ENCODE data around the gene KIF18A. TPM values are rescaled to one million over a fixed set of nuclear protein-coding genes. Genes with fewer than 3 reads are reported as not detected.
"Not testable (repeated sequence)": the region's sequence is repeated elsewhere in the genome, so short reads cannot be mapped to it uniquely, and the experiment has no call there.

KIF18A gene
- total RNA-seq, 1 donor from 2014 or later, result 4.9 TPM

- no peak for TF ChIP-seq CTCF (IDR thresholded peaks at IDR 0.05; ENCODE audit: unreplicated experiment)
- Mint-ChIP-seq H3K27ac (ENCODE audit: unreplicated experiment) (peak overlapping the region; percentile 39), H3K36me3 (ENCODE audit: low read depth, unreplicated experiment) (no peaks in the 10 kb centered on the region), H3K9me3 (ENCODE audit: unreplicated experiment) (no peaks in the 10 kb centered on the region), H3K27me3 (ENCODE audit: unreplicated experiment) (peaks cover 12% of the 10 kb centered on the region), H3K4me1 (ENCODE audit: unreplicated experiment) (peaks cover 20% of the 10 kb centered on the region), H3K4me3 (ENCODE audit: unreplicated experiment) (no peak overlapping the region)
- no peak for DNase-seq (ENCODE audit: low spot score)
Measured at GRCh38 chr11:28105869-28106268, 2.1 kb downstream of the KIF18A start.

GRCh38 chr11:28104984-28105383, 3.0 kb downstream of the KIF18A start:
- no peak for TF ChIP-seq CTCF (IDR thresholded peaks at IDR 0.05; ENCODE audit: unreplicated experiment)
- Mint-ChIP-seq H3K27me3 (ENCODE audit: unreplicated experiment) (peaks cover 12% of the 10 kb centered on the region), H3K27ac (ENCODE audit: unreplicated experiment) (no peak overlapping the region), H3K9me3 (ENCODE audit: unreplicated experiment) (no peaks in the 10 kb centered on the region), H3K36me3 (ENCODE audit: low read depth, unreplicated experiment) (no peaks in the 10 kb centered on the region), H3K4me1 (ENCODE audit: unreplicated experiment) (peaks cover 15% of the 10 kb centered on the region), H3K4me3 (ENCODE audit: unreplicated experiment) (no peak overlapping the region)
- DNase-seq (ENCODE audit: low spot score), result no peak

- Mint-ChIP-seq H3K4me1 (ENCODE audit: unreplicated experiment) (peaks cover 9% of the 10 kb centered on the region), H3K9me3 (ENCODE audit: unreplicated experiment) (no peaks in the 10 kb centered on the region), H3K27ac (ENCODE audit: unreplicated experiment) (no peak overlapping the region), H3K4me3 (ENCODE audit: unreplicated experiment) (no peak overlapping the region), H3K27me3 (ENCODE audit: unreplicated experiment) (peaks cover 12% of the 10 kb centered on the region), H3K36me3 (ENCODE audit: low read depth, unreplicated experiment) (no peaks in the 10 kb centered on the region)
- no peak for DNase-seq (ENCODE audit: low spot score)
- TF ChIP-seq CTCF (IDR thresholded peaks at IDR 0.05; ENCODE audit: unreplicated experiment), result no peak
Measured at GRCh38 chr11:28104425-28104824, 3.5 kb downstream of the KIF18A start.

GRCh38 chr11:28102300-28102699, 5.7 kb downstream of the KIF18A start:
- DNase-seq (ENCODE audit: low spot score); H3K27me3 Mint-ChIP-seq (ENCODE audit: unreplicated experiment); H3K36me3 Mint-ChIP-seq (ENCODE audit: low read depth, unreplicated experiment); H3K9me3 Mint-ChIP-seq (ENCODE audit: unreplicated experiment); H3K4me1 Mint-ChIP-seq (ENCODE audit: unreplicated experiment); H3K4me3 Mint-ChIP-seq (ENCODE audit: unreplicated experiment): not testable (repeated sequence)
- H3K27ac Mint-ChIP-seq (ENCODE audit: unreplicated experiment), result peak overlapping the region; percentile 20

- DNase-seq (ENCODE audit: low spot score), result no peak
- TF ChIP-seq CTCF (IDR thresholded peaks at IDR 0.05; ENCODE audit: unreplicated experiment), result no peak
Measured at GRCh38 chr11:28100665-28101064, 7.3 kb downstream of the KIF18A start.

GRCh38 chr11:28099715-28100114, 8.2 kb downstream of the KIF18A start:
- H3K4me3 Mint-ChIP-seq (ENCODE audit: unreplicated experiment), result no peak overlapping the region
- H3K27me3 Mint-ChIP-seq (ENCODE audit: unreplicated experiment), result no peaks in the 10 kb centered on the region
- no peak overlapping the region for H3K27ac Mint-ChIP-seq (ENCODE audit: unreplicated experiment)
- H3K9me3 Mint-ChIP-seq (ENCODE audit: unreplicated experiment), result no peaks in the 10 kb centered on the region
- DNase-seq (ENCODE audit: low spot score), result no peak
- H3K36me3 Mint-ChIP-seq (ENCODE audit: low read depth, unreplicated experiment), result no peaks in the 10 kb centered on the region
- no peaks in the 10 kb centered on the region for H3K4me1 Mint-ChIP-seq (ENCODE audit: unreplicated experiment)
- TF ChIP-seq CTCF (IDR thresholded peaks at IDR 0.05; ENCODE audit: unreplicated experiment), result no peak

More at GRCh38 chr11:28100665-28101064, 7.3 kb downstream of the KIF18A start:
- Mint-ChIP-seq H3K4me3 (ENCODE audit: unreplicated experiment) (no peak overlapping the region), H3K27me3 (ENCODE audit: unreplicated experiment) (no peaks in the 10 kb centered on the region), H3K36me3 (ENCODE audit: low read depth, unreplicated experiment) (no peaks in the 10 kb centered on the region), H3K27ac (ENCODE audit: unreplicated experiment) (no peak overlapping the region), H3K4me1 (ENCODE audit: unreplicated experiment) (no peaks in the 10 kb centered on the region), H3K9me3 (ENCODE audit: unreplicated experiment) (no peaks in the 10 kb centered on the region)

Measured in endothelial cell (in vitro differentiated cells).